Testis (tissue), 3 donors: ENCODE data around the gene RHBDF1. TPM values are rescaled to one million over a fixed set of nuclear protein-coding genes. Genes with fewer than 3 reads are reported as not detected.
"Not testable (repeated sequence)": the region's sequence is repeated elsewhere in the genome, so short reads cannot be mapped to it uniquely, and the experiment has no call there.

Experiments
- DNase-seq: peaks from one replicate; pipeline ENCODE4 v3.0.0-alpha.2; 2019
- H3K27ac ChIP-seq, 2 donors: fragments of 200-600 bp; sonication (generic); one replicate each; pipeline ENCODE4 v1.5.1; 2019
- H3K27me3 ChIP-seq: fragments of 200-600 bp; sonication (generic); one replicate; pipeline ENCODE4 v1.5.1; 2019
- H3K36me3 ChIP-seq: fragments of 200-600 bp; sonication (generic); one replicate; pipeline ENCODE4 v1.5.1; 2017; ENCODE audit warnings: low read depth; ENCODE audit errors: missing control alignments
- H3K4me1 ChIP-seq: fragments of 200-600 bp; sonication (generic); one replicate; pipeline ENCODE4 v1.5.1; 2019
- H3K4me3 ChIP-seq, 2 donors: fragments of 200-600 bp; sonication (generic); one replicate each; pipeline ENCODE4 v1.5.1; 2017 to 2019
- H3K9me3 ChIP-seq: fragments of 200-600 bp; sonication (generic); one replicate; pipeline ENCODE4 v1.5.1; 2017
- CTCF ChIP-seq, 3 experiments: fragments of 450-650 bp in 2 of 3; fragments of 200-600 bp in 1 of 3; sonication (generic) in 1 of 3; IDR thresholded peaks; one replicate each; pipeline ENCODE4 v1.5.1; 2016 to 2019; ENCODE audit warnings: antibody characterized with exemption in 3 of 3, mild to moderate bottlenecking in 2 of 3, moderate library complexity in 1 of 3
- POLR2A ChIP-seq: fragments of 450-650 bp; IDR thresholded peaks from one replicate; pipeline ENCODE4 v1.6.1; 2017; ENCODE audit warnings: antibody characterized with exemption, mild to moderate bottlenecking, moderate library complexity
- WGBS, 2 donors: methylation state at CpG; one replicate each; pipeline ENCODE4 v1.1.5; 2018; 5-methylcytosine and 5-hydroxymethylcytosine counted together
- intact Hi-C: fragments of 100-400 bp; cut with DNase I; formaldehyde crosslinking; loops from one replicate; pipeline ENCODE4 v1.15.1; 2023; ENCODE audit warnings: low total_unique reads
- polyA plus RNA-seq: library from polyadenylated mRNA; stranded (reverse); fragments of 350-450 nt; fragmentation: Illumina TruSeq; extraction: RNeasy Lipid Tissue Mini Kit (QIAGEN cat#74804); gene quantifications from one replicate; pipeline ENCODE4 v1.2.3, GENCODE V29; 2014; ENCODE audit warnings: low read depth, low replicate concordance; ENCODE audit not compliant: insufficient read depth
- total RNA-seq, 2 donors: library from RNA; depleted of rRNA; stranded (reverse); fragments of >200 nt; gene quantifications; one replicate each; pipeline ENCODE4 v1.2.3, GENCODE V29; 2016

Gene RHBDF1
- total and polyA plus RNA-seq, 3 donors from 2014 or later, result 15.9 to 22.5 (median 18.3) TPM

GRCh38 chr16:34648-34987 lies 37.8 kb downstream of the RHBDF1 start:
- DNase-seq, result no peak
- intact Hi-C loops, result no loop called here
- Histone ChIP-seq H3K36me3 (no peaks in the 10 kb centered on the region), H3K9me3 (no peaks in the 10 kb centered on the region), H3K4me1 (no peaks in the 10 kb centered on the region), H3K4me3 (no peak overlapping the region), H3K27ac (no peak overlapping the region), H3K27me3 (no peaks in the 10 kb centered on the region)
- WGBS, 2 donors, result 59 to 69% methylated on average over 6 of the region's 6 CpGs
- TF ChIP-seq POLR2A (no peak), CTCF (IDR thresholded peaks at IDR 0.05) (no peak)

- H3K27me3 ChIP-seq, result no peaks in the 10 kb centered on the region
- no peaks in the 10 kb centered on the region for H3K36me3 ChIP-seq
- no peaks in the 10 kb centered on the region for H3K4me1 ChIP-seq
- H3K9me3 ChIP-seq, result no peaks in the 10 kb centered on the region
- WGBS, 2 donors, result 90 to 91% methylated on average over 10 to 21 of the region's 21 CpGs
- intact Hi-C loops, result no loop called here
- no peak for TF ChIP-seq POLR2A
- no peak for TF ChIP-seq CTCF (IDR thresholded peaks at IDR 0.05)
- no peak overlapping the region for H3K27ac ChIP-seq
- H3K4me3 ChIP-seq, result no peak overlapping the region
- DNase-seq, result no peak
Observed at GRCh38 chr16:33877-34647, 38.4 kb downstream of the RHBDF1 start.

- intact Hi-C loops, H3K9me3 ChIP-seq, H3K36me3 ChIP-seq, H3K27me3 ChIP-seq, H3K4me3 ChIP-seq, H3K27ac ChIP-seq, DNase-seq, H3K4me1 ChIP-seq: not testable (repeated sequence)
- 80 to 96% methylated on average over 3 to 5 of the region's 8 CpGs for WGBS, 2 donors
Observed at GRCh38 chr16:33154-33876, 39.1 kb downstream of the RHBDF1 start.

GRCh38 chr16:30627-31026 lies 41.8 kb downstream of the RHBDF1 start:
- intact Hi-C loops, H3K4me3 ChIP-seq, H3K9me3 ChIP-seq, DNase-seq, H3K27ac ChIP-seq, H3K4me1 ChIP-seq, H3K27me3 ChIP-seq, H3K36me3 ChIP-seq: not testable (repeated sequence)
- 70% methylated on average over 1 of the region's 7 CpGs; no CpG with 5 or more reads in 1 of the 2 donors for WGBS, 2 donors

GRCh38 chr16:25926-26348 lies 46.5 kb downstream of the RHBDF1 start:
- WGBS, 2 donors, result 86% methylated on average over 3 of the region's 5 CpGs; no CpG with 5 or more reads in 1 of the 2 donors
- H3K4me1 ChIP-seq, H3K9me3 ChIP-seq, H3K27me3 ChIP-seq, intact Hi-C loops, H3K27ac ChIP-seq, H3K4me3 ChIP-seq, DNase-seq, H3K36me3 ChIP-seq: not testable (repeated sequence)

- H3K27ac ChIP-seq, H3K9me3 ChIP-seq, DNase-seq, H3K36me3 ChIP-seq, H3K4me1 ChIP-seq, H3K4me3 ChIP-seq, H3K27me3 ChIP-seq, intact Hi-C loops: not testable (repeated sequence)
- WGBS, 2 donors, result 75% methylated on average over 17 of the region's 22 CpGs; no CpG with 5 or more reads in 1 of the 2 donors
Observed at GRCh38 chr16:24151-24550, 48.3 kb downstream of the RHBDF1 start.

DNA sequence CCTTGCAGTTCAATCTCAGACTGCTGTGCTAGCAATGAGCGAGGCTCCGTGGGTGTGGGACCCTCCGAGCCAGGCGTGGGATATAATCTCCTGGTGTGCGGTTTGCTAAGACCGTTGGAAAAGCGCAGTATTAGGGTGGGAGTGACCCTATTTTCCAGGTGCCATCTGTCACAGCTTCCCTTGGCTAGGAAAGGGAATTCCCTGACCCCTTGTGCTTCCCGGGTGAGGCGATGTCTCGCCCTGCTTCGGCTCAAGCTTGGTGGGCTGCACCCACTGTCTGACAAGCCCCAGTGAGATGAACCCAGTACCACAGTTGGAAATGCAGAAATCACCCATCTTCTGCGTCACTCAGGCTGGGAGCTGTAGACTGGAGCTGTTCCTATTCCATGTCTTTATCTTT lies 51.5 kb downstream of the RHBDF1 start:
- H3K27me3 ChIP-seq, H3K4me1 ChIP-seq, H3K9me3 ChIP-seq, H3K36me3 ChIP-seq, DNase-seq, H3K4me3 ChIP-seq, intact Hi-C loops, H3K27ac ChIP-seq: not testable (repeated sequence)
- WGBS, 2 donors, result 89 to 96% methylated on average over 7 to 12 of the region's 12 CpGs

- H3K4me3 ChIP-seq, DNase-seq, intact Hi-C loops, H3K27me3 ChIP-seq, H3K9me3 ChIP-seq, H3K27ac ChIP-seq, H3K36me3 ChIP-seq, H3K4me1 ChIP-seq: not testable (repeated sequence)
- WGBS, 2 donors, result 93% methylated on average over 17 of the region's 20 CpGs; no CpG with 5 or more reads in 1 of the 2 donors
Observed at GRCh38 chr16:17062-17765, 55.2 kb downstream of the RHBDF1 start.
